ENCODE data around the gene TPGS1.

DNA sequence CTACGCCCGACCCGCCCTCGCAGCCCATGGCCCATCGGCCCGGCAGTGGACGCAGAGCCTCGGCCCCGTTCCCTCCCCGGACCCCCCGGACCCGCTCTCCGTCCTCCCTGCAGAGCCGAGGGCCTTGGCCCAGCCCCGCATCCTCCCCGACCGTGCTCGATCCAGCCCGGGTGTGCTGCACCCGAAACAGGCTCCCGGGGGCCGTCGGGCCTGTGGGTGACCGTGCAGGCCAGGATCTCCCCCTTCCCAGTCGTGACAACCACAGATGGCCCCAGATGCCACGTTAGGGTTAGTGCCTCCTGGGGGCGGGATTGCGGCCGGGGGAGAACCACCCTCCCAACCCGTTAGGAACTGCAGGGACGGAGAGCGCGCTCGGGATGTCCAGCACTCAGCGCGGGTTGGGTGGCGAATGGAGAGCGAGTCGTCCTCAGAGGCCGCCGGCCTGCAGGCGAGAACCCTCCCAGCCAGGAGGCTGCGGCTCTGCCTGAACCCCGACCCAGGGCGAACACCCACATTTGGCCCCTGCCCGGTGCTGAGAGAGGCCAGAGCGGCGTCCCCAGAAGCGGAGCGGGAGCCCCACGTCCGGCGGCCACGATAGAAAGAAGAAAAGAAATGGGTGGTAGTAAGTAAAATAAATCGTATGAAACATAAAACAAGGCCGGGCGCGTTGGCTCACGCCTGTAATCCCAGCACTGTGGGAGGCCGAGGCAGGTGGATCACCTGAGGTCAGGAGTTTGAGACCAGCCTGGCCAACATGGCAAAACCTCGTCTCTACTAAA lies 17.7 kb upstream of the TPGS1 start:
- TF ChIP-seq CTCF (IDR thresholded peaks at IDR 0.05) (no peak), POLR2A (IDR thresholded peaks at IDR 0.05) (no peak)

All from testis (tissue), 2 donors.